OCI-LY3 (cell line): ENCODE results near the gene ENO3.

Source experiments
- H2AFZ ChIP-seq: fragments of 200-600, 300-600 bp; shearing (Covaris generic); 2 replicates; pipeline ENCODE4 v1.6.0; 2014; ENCODE audit warnings: antibody characterized with exemption, low read depth, low read length
- H3K27ac ChIP-seq: fragments of 200-600, 300-600 bp; sonication (generic); 2 replicates; pipeline ENCODE4 v1.5.1; 2014; ENCODE audit warnings: mild to moderate bottlenecking, low read length, moderate library complexity, mixed read lengths
- H3K27me3 ChIP-seq: fragments of 200-600, 300-600 bp; sonication (generic); 2 replicates; pipeline ENCODE4 v1.6.1; 2014; ENCODE audit warnings: low read depth, low read length, mixed read lengths
- H3K36me3 ChIP-seq: fragments of 200-600, 300-600 bp; sonication (generic); replicated peaks from 2 replicates; pipeline ENCODE3; 2014; ENCODE audit warnings: low read depth, low read length, mixed read lengths
- H3K4me1 ChIP-seq: fragments of 300-600, 200-600 bp; sonication (generic); 2 replicates; pipeline ENCODE4 v1.6.1; 2014; ENCODE audit warnings: low read length, mixed read lengths
- H3K4me2 ChIP-seq: fragments of 200-600, 300-600 bp; sonication (generic); 2 replicates; pipeline ENCODE4 v1.6.1; 2014; ENCODE audit warnings: low read length, mixed read lengths
- H3K4me3 ChIP-seq: fragments of 300-600, 200-600 bp; sonication (generic); 2 replicates; pipeline ENCODE4 v1.5.1; 2014; ENCODE audit warnings: antibody characterized with exemption, mild to moderate bottlenecking, low read length, moderate library complexity
- H3K79me2 ChIP-seq: fragments of 300-600, 200-600 bp; shearing (Covaris generic); 2 replicates; pipeline ENCODE4 v1.6.1; 2014; ENCODE audit warnings: mild to moderate bottlenecking, low read length, mixed read lengths
- H3K9ac ChIP-seq: fragments of 300-600, 200-600 bp; shearing (Covaris generic); 2 replicates; pipeline ENCODE4 v1.6.0; 2014; ENCODE audit warnings: mild to moderate bottlenecking, low read length, moderate library complexity
- H3K9me3 ChIP-seq: fragments of 200-600, 300-600 bp; shearing (Covaris generic); 2 replicates; pipeline ENCODE4 v1.6.1; 2014; ENCODE audit warnings: low read length, mixed read lengths; ENCODE audit not compliant: insufficient read depth
- H4K20me1 ChIP-seq: fragments of 200-600, 300-600 bp; sonication (generic); 2 replicates; pipeline ENCODE4 v1.6.1; 2016; ENCODE audit warnings: low read length, mixed read lengths; ENCODE audit not compliant: insufficient read depth
- EZH2phosphoT487 ChIP-seq: fragments of 200-600 bp; shearing (Covaris generic); IDR thresholded peaks from 2 replicates; pipeline ENCODE4 v1.6.1; 2018; ENCODE audit warnings: antibody characterized with exemption, mixed run types, low read depth
- TF ChIP-seq, protein P1 (sequence below): fragments of 200-600, 300-600 bp; sonication (generic); IDR thresholded peaks from 2 replicates; pipeline ENCODE4 v1.5.1; 2014; ENCODE audit warnings: antibody characterized with exemption, low read length, low read depth

The ENO3 gene

DNA sequence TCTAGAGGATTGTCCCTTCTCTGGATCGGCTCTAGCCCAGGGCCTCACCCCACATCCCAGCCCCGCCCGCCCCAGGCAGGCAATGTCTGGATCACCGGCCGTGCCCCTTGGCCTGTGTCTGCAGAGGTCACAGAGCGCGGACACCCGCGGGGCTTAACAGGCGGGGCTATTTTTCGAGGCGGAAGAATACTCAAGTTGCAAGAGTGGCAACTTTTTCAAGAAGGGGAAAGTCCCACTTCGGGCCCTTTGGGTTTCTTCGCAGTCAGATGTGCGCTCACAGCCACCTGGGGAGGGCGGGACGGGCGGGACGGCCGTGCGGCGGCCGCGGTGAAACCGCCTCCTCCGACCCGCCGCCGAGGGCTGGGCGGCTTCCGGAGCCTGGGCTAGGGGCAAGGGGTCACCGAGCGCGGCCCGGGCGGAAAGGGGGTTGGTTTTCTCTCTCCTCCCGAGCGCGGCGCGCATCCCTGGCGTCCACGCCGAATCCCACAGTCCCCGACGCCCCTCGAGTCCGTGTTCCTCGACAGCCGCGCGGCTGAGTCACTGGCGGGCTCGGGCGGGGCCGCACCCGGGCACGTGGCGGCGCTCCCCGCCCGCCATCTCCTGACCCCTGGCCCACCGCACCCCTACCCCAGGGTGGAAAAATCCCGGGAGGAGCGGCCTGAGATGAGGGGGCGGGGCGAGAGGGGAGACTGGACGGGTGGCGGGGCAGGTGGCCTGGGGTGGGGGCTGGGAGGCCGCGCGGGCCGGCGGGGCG is 1.4 kb upstream of the ENO3 start:
- Histone ChIP-seq H3K27ac (peak overlapping the region; percentile 100), H3K4me1 (peaks cover 32% of the 10 kb centered on the region), H3K79me2 (peaks cover 58% of the 10 kb centered on the region), H3K9me3 (no peaks in the 10 kb centered on the region), H3K4me2 (peak overlapping the region; percentile 89), H3K36me3 (peaks cover 34% of the 10 kb centered on the region), H3K4me3 (peak overlapping the region; percentile 99), H2AFZ (no peak overlapping the region), H3K27me3 (no peaks in the 10 kb centered on the region), H3K9ac (peak overlapping the region; percentile 100), H4K20me1 (peaks cover 22% of the 10 kb centered on the region)
- TF ChIP-seq, protein P1, sequence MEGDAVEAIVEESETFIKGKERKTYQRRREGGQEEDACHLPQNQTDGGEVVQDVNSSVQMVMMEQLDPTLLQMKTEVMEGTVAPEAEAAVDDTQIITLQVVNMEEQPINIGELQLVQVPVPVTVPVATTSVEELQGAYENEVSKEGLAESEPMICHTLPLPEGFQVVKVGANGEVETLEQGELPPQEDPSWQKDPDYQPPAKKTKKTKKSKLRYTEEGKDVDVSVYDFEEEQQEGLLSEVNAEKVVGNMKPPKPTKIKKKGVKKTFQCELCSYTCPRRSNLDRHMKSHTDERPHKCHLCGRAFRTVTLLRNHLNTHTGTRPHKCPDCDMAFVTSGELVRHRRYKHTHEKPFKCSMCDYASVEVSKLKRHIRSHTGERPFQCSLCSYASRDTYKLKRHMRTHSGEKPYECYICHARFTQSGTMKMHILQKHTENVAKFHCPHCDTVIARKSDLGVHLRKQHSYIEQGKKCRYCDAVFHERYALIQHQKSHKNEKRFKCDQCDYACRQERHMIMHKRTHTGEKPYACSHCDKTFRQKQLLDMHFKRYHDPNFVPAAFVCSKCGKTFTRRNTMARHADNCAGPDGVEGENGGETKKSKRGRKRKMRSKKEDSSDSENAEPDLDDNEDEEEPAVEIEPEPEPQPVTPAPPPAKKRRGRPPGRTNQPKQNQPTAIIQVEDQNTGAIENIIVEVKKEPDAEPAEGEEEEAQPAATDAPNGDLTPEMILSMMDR = no peak
- TF ChIP-seq EZH2phosphoT487 = no peak

DNA sequence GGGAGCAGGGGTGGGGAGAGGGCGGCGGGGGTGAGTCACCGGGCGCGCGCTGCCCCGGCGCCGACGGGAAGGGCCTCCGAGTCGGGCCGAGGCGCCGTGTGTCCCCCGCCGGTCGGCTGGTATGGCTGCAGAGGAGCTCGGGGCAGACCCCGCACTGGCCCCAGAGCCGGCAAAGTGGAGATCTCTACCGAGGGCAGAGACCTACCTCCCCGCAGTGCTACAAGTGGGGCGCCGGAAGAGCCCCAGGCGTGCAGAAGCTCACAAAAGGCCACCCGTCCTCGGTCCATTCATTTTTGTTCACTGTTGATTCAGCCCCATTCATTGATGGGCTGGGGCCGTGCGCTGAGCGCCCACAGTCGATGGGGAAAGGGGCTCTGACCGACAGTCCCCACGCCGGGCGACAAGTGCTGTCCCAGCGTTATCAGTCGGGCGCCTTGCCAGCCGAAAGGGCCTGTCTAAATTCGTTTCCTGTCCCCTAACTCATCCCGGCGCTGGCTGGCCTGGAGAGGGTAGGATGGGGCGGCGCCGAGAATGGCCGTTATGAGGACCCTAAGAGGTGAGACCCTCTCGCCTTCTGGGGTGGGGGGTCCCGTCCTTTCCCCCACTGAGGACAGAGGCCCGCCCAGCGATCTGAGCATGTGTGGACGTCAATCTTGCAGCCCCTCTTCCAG is 709 bp upstream of the ENO3 start:
- peaks cover 25% of the 10 kb centered on the region for H3K4me1 ChIP-seq
- peak overlapping the region; percentile 89 for H3K4me2 ChIP-seq

DNA sequence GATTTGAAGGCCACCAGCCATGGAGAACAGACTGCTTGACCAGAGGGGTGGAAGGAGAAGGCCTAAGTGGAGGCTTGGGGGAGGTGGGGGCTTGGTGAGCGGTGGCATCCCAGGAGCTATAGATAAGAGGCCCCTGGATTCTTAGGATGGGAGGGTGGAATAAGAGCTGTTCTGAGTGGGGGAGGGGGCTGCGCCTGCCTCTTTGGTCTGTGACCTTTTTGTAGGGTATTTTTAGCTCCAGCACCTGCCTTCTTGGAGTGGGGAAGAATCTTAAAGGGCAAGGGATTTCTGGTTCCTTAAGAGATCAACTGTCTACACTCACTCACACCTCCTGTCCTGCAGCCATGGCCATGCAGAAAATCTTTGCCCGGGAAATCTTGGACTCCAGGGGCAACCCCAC is 567 bp downstream of the ENO3 start:
- H3K9me3 ChIP-seq = no peaks in the 10 kb centered on the region
- H3K79me2 ChIP-seq = peaks cover 38% of the 10 kb centered on the region
- H3K36me3 ChIP-seq = peaks cover 16% of the 10 kb centered on the region
- peak overlapping the region; percentile 100 for H3K9ac ChIP-seq
- peaks cover 4% of the 10 kb centered on the region; the same call in 1 of the 2 replicates for H4K20me1 ChIP-seq
- peak overlapping the region; percentile 100 for H3K27ac ChIP-seq
- H3K4me2 ChIP-seq = peak overlapping the region; percentile 89
- TF ChIP-seq EZH2phosphoT487 = no peak
- TF ChIP-seq, protein P1 = no peak
- H3K4me3 ChIP-seq = peak overlapping the region; percentile 99
- H3K27me3 ChIP-seq = no peaks in the 10 kb centered on the region
- no peak overlapping the region for H2AFZ ChIP-seq
- peaks cover 14% of the 10 kb centered on the region for H3K4me1 ChIP-seq

More for the DNA sequence above, 709 bp upstream of the ENO3 start:
- H3K9ac ChIP-seq = peak overlapping the region; percentile 100
- no peak for TF ChIP-seq EZH2phosphoT487
- TF ChIP-seq, protein P1 = no peak
- peaks cover 29% of the 10 kb centered on the region for H3K36me3 ChIP-seq
- peaks cover 51% of the 10 kb centered on the region for H3K79me2 ChIP-seq
- no peaks in the 10 kb centered on the region for H3K9me3 ChIP-seq
- H4K20me1 ChIP-seq = peaks cover 16% of the 10 kb centered on the region
- H2AFZ ChIP-seq = no peak overlapping the region
- H3K27ac ChIP-seq = peak overlapping the region; percentile 100
- H3K27me3 ChIP-seq = no peaks in the 10 kb centered on the region
- peak overlapping the region; percentile 99 for H3K4me3 ChIP-seq

DNA sequence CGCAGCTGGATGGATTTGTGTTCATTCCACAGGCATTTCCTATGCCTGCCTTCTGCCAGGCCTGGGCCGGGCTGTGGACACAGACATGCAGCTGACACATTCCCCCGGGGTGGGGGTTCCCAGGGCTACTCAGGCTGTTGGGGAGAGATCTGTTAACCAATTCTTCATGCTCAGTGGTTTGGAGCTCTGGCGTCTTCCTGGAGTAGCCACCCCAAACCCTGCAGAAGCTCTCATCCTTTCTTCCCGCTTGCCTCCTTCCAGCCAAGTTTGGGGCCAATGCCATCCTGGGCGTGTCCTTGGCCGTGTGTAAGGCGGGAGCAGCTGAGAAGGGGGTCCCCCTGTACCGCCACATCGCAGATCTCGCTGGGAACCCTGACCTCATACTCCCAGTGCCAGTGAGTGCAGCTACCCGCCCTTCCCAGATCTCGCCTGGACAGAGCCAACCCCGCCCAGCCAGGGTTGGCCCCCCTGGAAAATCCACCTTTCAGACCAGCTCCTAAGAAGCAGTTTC is 2.6 kb downstream of the ENO3 start:
- H3K9me3 ChIP-seq = no peaks in the 10 kb centered on the region
- no peaks in the 10 kb centered on the region for H3K36me3 ChIP-seq
- H2AFZ ChIP-seq = no peak overlapping the region
- H4K20me1 ChIP-seq = no peaks in the 10 kb centered on the region
- H3K4me2 ChIP-seq = no peak overlapping the region
- H3K4me1 ChIP-seq = peaks cover 14% of the 10 kb centered on the region
- TF ChIP-seq, protein P1 = no peak
- no peak for TF ChIP-seq EZH2phosphoT487
- peaks cover 19% of the 10 kb centered on the region; the same call in 1 of the 2 replicates for H3K79me2 ChIP-seq
- no peaks in the 10 kb centered on the region for H3K27me3 ChIP-seq
- H3K4me3 ChIP-seq = no peak overlapping the region
- H3K9ac ChIP-seq = no peak overlapping the region
- H3K27ac ChIP-seq = no peak overlapping the region
